Fibroblast of the aortic adventitia (primary cell): Measurements from ENCODE around the gene STARD3. TPM values are rescaled to one million over a fixed set of nuclear protein-coding genes. Genes with fewer than 3 reads are reported as not detected.

Experiments
- DNase-seq: peaks from one replicate; pipeline ENCODE4 v3.0.0-alpha.2; 2010; ENCODE audit warnings: low read depth
- H3K4me3 ChIP-seq: 2 replicates; pipeline ENCODE4 v1.5.1; 2011; ENCODE audit warnings: low read depth, mild to moderate bottlenecking, control low read depth, low read length, moderate library complexity
- CTCF ChIP-seq: IDR thresholded peaks from 2 replicates; pipeline ENCODE4 v1.5.1; 2011; ENCODE audit warnings: mild to moderate bottlenecking, low read length, control low read depth, inconsistent platforms; ENCODE audit not compliant: insufficient read depth
- total RNA-seq: library from RNA; depleted of rRNA; stranded (reverse); fragments of >200 nt; gene quantifications from 2 replicates; pipeline ENCODE4 v1.2.3, GENCODE V29; 2012; ENCODE audit warnings: low replicate concordance

STARD3 gene
- total RNA-seq, 1 donor, result 20.8 TPM

- DNase-seq, result no peak
- H3K4me3 ChIP-seq, result peak overlapping the region; percentile 82
- no peak for TF ChIP-seq CTCF
Observed at GRCh38 chr17:39687101-39687545, 50.2 kb downstream of the STARD3 start.

GRCh38 chr17:39687546-39688474 is 50.9 kb downstream of the STARD3 start, which contains the start of gene PGAP3:
PGAP3 (minus strand) TSS chr17:39688057; CDS start chr17:39688014, 43 bp downstream.
- DNase-seq, result peak; percentile 88
- H3K4me3 ChIP-seq, result peak within 1 kb of the TSS; percentile 82
- no peak for TF ChIP-seq CTCF

GRCh38 chr17:39688475-39688835 is 51.5 kb downstream of the STARD3 start:
- peak; percentile 13 for DNase-seq
- H3K4me3 ChIP-seq, result peak overlapping the region; percentile 82
- TF ChIP-seq CTCF, result no peak

- DNase-seq, result no peak
- H3K4me3 ChIP-seq, result peak overlapping the region; percentile 82
- TF ChIP-seq CTCF, result no peak
Observed at GRCh38 chr17:39688945-39689344, 52.0 kb downstream of the STARD3 start.

GRCh38 chr17:39694593-39694992 is 57.6 kb downstream of the STARD3 start:
- DNase-seq, result no peak
- no peak for TF ChIP-seq CTCF
- no peak overlapping the region for H3K4me3 ChIP-seq

GRCh38 chr17:39695089-39695474 is 58.1 kb downstream of the STARD3 start:
- H3K4me3 ChIP-seq, result no peak overlapping the region
- no peak for DNase-seq
- no peak for TF ChIP-seq CTCF
